Mesenchymal stem cell (in vitro differentiated cells and primary cell): ENCODE measurements around the gene NKD2.

Source experiments
- DNase-seq: peaks from one replicate; pipeline ENCODE4 v3.0.0-alpha.2; 2013
- H2AFZ ChIP-seq: one replicate; pipeline ENCODE4 v1.6.1; 2013; ENCODE audit warnings: low read depth, mild to moderate bottlenecking, control low read depth, inconsistent platforms, low read length, moderate library complexity
- H2AK5ac ChIP-seq: 2 replicates; pipeline ENCODE4 v1.6.1; 2013; ENCODE audit warnings: low read length, moderate library complexity, mild to moderate bottlenecking, inconsistent platforms; ENCODE audit not compliant: severe bottlenecking
- H2BK120ac ChIP-seq: one replicate; pipeline ENCODE4 v1.6.1; 2013; ENCODE audit warnings: low read depth, mild to moderate bottlenecking, inconsistent platforms, low read length, moderate library complexity
- H2BK12ac ChIP-seq, 2 experiments: one replicate each; pipeline ENCODE4 v1.6.1; 2013; ENCODE audit warnings: inconsistent platforms in 2 of 2, low read length in 2 of 2, mild to moderate bottlenecking in 2 of 2, moderate library complexity in 2 of 2, control low read depth in 1 of 2
- H2BK15ac ChIP-seq: one replicate; pipeline ENCODE4 v1.6.1; 2013; ENCODE audit warnings: mild to moderate bottlenecking, low read depth, inconsistent platforms; ENCODE audit not compliant: poor library complexity, severe bottlenecking
- H2BK5ac ChIP-seq: 2 replicates; pipeline ENCODE4 v1.6.1; 2013; ENCODE audit warnings: low read depth, mild to moderate bottlenecking, low read length, control low read depth, inconsistent platforms; ENCODE audit not compliant: poor library complexity, severe bottlenecking
- H3K14ac ChIP-seq, 2 experiments: one replicate each; pipeline ENCODE4 v1.6.1; 2013; ENCODE audit warnings: inconsistent platforms in 2 of 2, low read length in 2 of 2, control low read depth in 1 of 2, mild to moderate bottlenecking in 1 of 2, moderate library complexity in 1 of 2
- H3K18ac ChIP-seq, 2 experiments: one replicate each; pipeline ENCODE4 v1.6.1; 2013; ENCODE audit warnings: inconsistent platforms in 2 of 2, low read length in 2 of 2, control low read depth in 1 of 2, low read depth in 1 of 2, mild to moderate bottlenecking in 1 of 2
- H3K23ac ChIP-seq, 2 experiments: one replicate each; pipeline ENCODE4 v1.6.1; 2013; ENCODE audit warnings: inconsistent platforms in 2 of 2, low read length in 2 of 2, mild to moderate bottlenecking in 2 of 2, moderate library complexity in 2 of 2, control low read depth in 1 of 2
- H3K27ac ChIP-seq: 2 replicates; pipeline ENCODE4 v1.5.1; 2013; ENCODE audit warnings: mild to moderate bottlenecking, moderate library complexity, low read length, control low read depth, inconsistent platforms; ENCODE audit not compliant: poor library complexity, severe bottlenecking
- H3K27me3 ChIP-seq, 2 experiments: 2 replicates each; pipeline versions ENCODE4 v1.6.1 to v1.7.0; 2013; ENCODE audit warnings: low read length in 2 of 2, mild to moderate bottlenecking in 2 of 2, moderate library complexity in 2 of 2, control low read depth in 1 of 2, inconsistent platforms in 1 of 2; ENCODE audit not compliant: control insufficient read depth in 1 of 2, insufficient read depth in 1 of 2
- H3K36me3 ChIP-seq, 2 experiments: 2 replicates each; pipeline versions ENCODE4 v1.6.1 to v1.7.0; 2013; ENCODE audit warnings: low read length in 2 of 2, control low read depth in 1 of 2, inconsistent platforms in 1 of 2, low read depth in 1 of 2, mild to moderate bottlenecking in 1 of 2; ENCODE audit not compliant: insufficient read depth in 2 of 2, control insufficient read depth in 1 of 2
- H3K4ac ChIP-seq, 2 experiments: one replicate each; pipeline ENCODE4 v1.6.1; 2013; ENCODE audit warnings: inconsistent platforms in 2 of 2, low read length in 2 of 2, mild to moderate bottlenecking in 2 of 2, moderate library complexity in 2 of 2, control low read depth in 1 of 2, low read depth in 1 of 2
- H3K4me1 ChIP-seq: 2 replicates; pipeline ENCODE4 v1.6.1; 2013; ENCODE audit warnings: low read depth, low read length, control low read depth; ENCODE audit not compliant: control insufficient read depth, insufficient read depth
- H3K4me2 ChIP-seq: 2 replicates; pipeline ENCODE4 v1.6.1; 2013; ENCODE audit warnings: low read length, mild to moderate bottlenecking, inconsistent platforms; ENCODE audit not compliant: poor library complexity, severe bottlenecking
- H3K4me3 ChIP-seq, 2 experiments: 2 replicates each; pipeline versions ENCODE4 v1.5.1 to v1.7.0; 2013; ENCODE audit warnings: low read length in 2 of 2, mild to moderate bottlenecking in 2 of 2, control low read depth in 1 of 2, low read depth in 1 of 2; ENCODE audit not compliant: insufficient read depth in 1 of 2
- H3K79me1 ChIP-seq: replicated peaks from 2 replicates; pipeline ENCODE4 v1.6.1; 2013; ENCODE audit warnings: mild to moderate bottlenecking, control low read depth, low read length, inconsistent platforms; ENCODE audit not compliant: poor library complexity, severe bottlenecking
- H3K9ac ChIP-seq: 2 replicates; pipeline ENCODE4 v1.7.0; 2013; ENCODE audit warnings: mild to moderate bottlenecking, low read length, moderate library complexity
- H3K9me3 ChIP-seq: 2 replicates; pipeline ENCODE4 v1.7.0; 2013; ENCODE audit warnings: mild to moderate bottlenecking, low read length; ENCODE audit not compliant: control insufficient read depth
- H4K8ac ChIP-seq: one replicate; pipeline ENCODE4 v1.6.1; 2013; ENCODE audit warnings: inconsistent platforms, mild to moderate bottlenecking, low read length, moderate library complexity
- H4K91ac ChIP-seq: one replicate; pipeline ENCODE4 v1.6.1; 2013; ENCODE audit warnings: mild to moderate bottlenecking, low read length, inconsistent platforms
- WGBS: methylation state at CpG from one replicate; pipeline ENCODE4 v1.1.7; 2013; ENCODE audit warnings: mixed read lengths; 5-methylcytosine and 5-hydroxymethylcytosine counted together

NKD2 gene

DNA sequence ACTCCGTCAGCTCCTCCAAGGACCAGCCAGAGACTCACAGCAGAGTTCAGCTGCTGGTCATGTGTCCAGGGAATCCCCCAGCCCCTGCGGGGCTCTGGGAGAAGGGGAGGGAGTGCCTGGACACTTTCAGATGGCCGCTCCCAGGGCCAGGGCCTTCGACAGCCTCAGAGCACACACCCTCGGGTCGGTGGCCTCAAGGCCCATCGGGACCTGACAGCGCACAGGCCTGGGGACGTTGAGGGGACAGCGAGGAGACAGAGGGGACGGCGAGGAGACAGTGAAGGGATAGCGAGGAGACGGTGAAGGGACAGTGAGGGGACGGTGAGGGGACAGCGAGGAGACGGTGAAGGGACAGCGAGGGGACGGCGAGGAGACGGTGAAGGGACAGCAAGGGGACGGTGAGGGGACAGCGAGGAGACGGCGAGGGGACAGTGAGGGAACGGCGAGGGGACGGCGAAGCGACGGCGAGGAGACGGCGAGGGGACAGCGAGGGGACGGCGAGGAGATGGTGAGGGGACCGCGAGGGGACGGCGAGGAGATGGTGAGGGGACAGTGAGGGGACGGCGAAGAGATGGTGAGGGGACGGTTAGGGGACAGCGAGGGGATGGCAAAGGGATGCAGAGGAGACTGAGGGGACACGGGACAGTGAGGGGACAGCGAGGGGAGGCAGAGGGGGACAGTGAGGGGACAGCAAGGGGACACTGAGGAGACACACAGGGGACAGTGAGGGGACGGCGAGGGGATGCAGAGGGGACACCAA lies 56.0 kb downstream of the NKD2 start:
- H3K27me3 ChIP-seq, result no peaks in the 10 kb centered on the region
- no peak overlapping the region for H3K4ac ChIP-seq
- H2BK15ac ChIP-seq, result no peak overlapping the region
- H2AFZ ChIP-seq, result no peak overlapping the region
- H3K36me3 ChIP-seq, result peaks cover 3 to 10% of the 10 kb centered on the region in 2 experiments
- no peak overlapping the region for H3K18ac ChIP-seq
- no peak overlapping the region for H2AK5ac ChIP-seq
- H3K4me1 ChIP-seq, result no peaks in the 10 kb centered on the region
- no peak overlapping the region for H3K9ac ChIP-seq
- no peak overlapping the region for H3K4me3 ChIP-seq
- no peaks in the 10 kb centered on the region for H3K9me3 ChIP-seq
- H2BK120ac ChIP-seq, result no peak overlapping the region
- WGBS, result 90% methylated on average over 49 of the region's 49 CpGs
- H3K27ac ChIP-seq, result no peak overlapping the region
- H4K8ac ChIP-seq, result no peak overlapping the region
- no peak for DNase-seq
- no peak overlapping the region for H3K14ac ChIP-seq
- H2BK12ac ChIP-seq, result no peak overlapping the region
- no peak overlapping the region for H3K4me2 ChIP-seq
- H2BK5ac ChIP-seq, result no peak overlapping the region
- H4K91ac ChIP-seq, result no peak overlapping the region
- no peaks in the 10 kb centered on the region for H3K79me1 ChIP-seq
- H3K23ac ChIP-seq, result no peak overlapping the region

DNA sequence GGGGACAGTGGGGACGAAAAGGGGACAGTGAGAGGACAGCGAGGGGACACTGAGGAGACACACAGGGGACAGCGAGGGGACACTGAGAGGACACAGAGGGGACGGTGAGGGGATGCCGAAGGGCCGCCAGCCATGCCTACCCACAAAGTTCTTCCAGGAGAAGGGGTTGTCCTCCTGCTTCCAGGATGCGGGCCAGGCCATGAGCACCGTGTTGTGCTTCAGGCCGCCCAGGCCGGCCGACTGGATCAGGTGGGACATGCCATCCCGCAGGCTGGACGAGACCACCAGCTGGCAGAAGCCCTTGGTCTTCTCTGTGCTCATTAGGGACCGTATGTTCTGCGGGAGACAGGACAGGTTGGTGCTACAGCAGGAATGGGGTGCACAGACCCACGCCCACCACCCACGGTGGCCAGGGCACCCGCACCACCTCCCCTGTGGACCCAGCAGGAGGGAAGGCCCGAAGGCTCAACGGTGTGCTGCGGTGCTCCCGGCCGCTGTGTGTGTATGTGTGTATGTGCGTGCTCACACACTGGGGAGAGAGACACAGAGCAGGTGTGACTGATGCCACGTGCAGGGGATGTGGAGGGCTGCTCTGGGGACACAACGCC lies 56.6 kb downstream of the NKD2 start:
- no peak overlapping the region for H3K4me2 ChIP-seq
- H3K4me1 ChIP-seq, result no peaks in the 10 kb centered on the region
- no peak overlapping the region for H2BK15ac ChIP-seq
- no peaks in the 10 kb centered on the region for H3K79me1 ChIP-seq
- H2BK5ac ChIP-seq, result no peak overlapping the region
- WGBS, result 95% methylated on average over 26 of the region's 26 CpGs
- H3K36me3 ChIP-seq, result peaks cover 0 to 10% of the 10 kb centered on the region in 2 experiments
- H2AK5ac ChIP-seq, result no peak overlapping the region
- no peak overlapping the region for H3K9ac ChIP-seq
- no peak overlapping the region for H2BK120ac ChIP-seq
- H3K14ac ChIP-seq, result no peak overlapping the region
- DNase-seq, result no peak
- no peak overlapping the region for H3K18ac ChIP-seq
- no peaks in the 10 kb centered on the region for H3K27me3 ChIP-seq
- H3K4ac ChIP-seq, result no peak overlapping the region
- H2BK12ac ChIP-seq, result no peak overlapping the region
- H4K8ac ChIP-seq, result no peak overlapping the region
- H3K4me3 ChIP-seq, result no peak overlapping the region
- no peak overlapping the region for H2AFZ ChIP-seq
- H4K91ac ChIP-seq, result peak overlapping the region; percentile 70
- no peak overlapping the region for H3K23ac ChIP-seq
- H3K27ac ChIP-seq, result no peak overlapping the region
- H3K9me3 ChIP-seq, result no peaks in the 10 kb centered on the region

DNA sequence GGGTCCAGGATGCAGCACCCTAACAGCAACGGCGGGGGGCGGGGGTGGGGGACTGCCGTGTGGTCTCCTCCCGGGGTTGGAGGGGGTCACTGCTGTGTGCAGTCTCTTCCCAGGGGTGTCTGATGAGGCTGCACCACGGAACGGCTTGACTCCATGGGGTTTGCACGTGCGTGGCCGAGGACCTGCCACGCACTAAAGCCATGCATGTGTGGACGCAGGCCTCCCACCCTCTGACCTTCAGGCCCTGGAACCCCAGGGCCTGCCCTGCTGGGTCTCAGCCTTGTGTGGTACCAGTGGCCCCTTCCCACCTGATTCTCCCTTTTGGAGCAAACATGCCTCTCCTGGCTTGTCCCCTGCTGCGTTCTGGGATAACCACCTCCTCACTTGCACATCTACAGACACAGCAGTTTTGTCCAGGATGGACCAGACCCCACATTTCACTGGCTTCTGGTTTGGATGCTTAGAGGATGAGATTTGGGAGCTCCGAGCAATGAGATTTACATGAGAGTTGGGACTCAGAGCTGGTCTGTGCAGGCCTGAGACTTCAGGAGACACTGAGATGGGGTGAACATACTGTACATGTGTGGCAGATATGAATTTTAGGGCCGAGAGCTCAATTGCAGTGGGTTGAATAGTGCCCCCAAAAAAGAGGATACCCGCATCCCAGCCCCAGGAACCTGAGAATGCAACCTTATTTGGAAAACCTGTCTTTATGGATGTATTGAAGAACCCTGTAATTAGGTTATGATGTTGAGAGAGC lies 57.5 kb downstream of the NKD2 start:
- Histone ChIP-seq H2BK5ac (no peak overlapping the region), H3K4me2 (no peak overlapping the region), H3K79me1 (no peaks in the 10 kb centered on the region), H4K8ac (no peak overlapping the region), H3K18ac (no peak overlapping the region), H2BK120ac (no peak overlapping the region), H3K9ac (no peak overlapping the region), H2AK5ac (no peak overlapping the region), H3K4me3 (no peak overlapping the region), H3K23ac (no peak overlapping the region), H2AFZ (no peak overlapping the region), H3K14ac (no peak overlapping the region), H3K27me3 (no peaks in the 10 kb centered on the region), H3K36me3 (peaks cover 0 to 10% of the 10 kb centered on the region in 2 experiments), H2BK15ac (no peak overlapping the region), H4K91ac (no peak overlapping the region), H2BK12ac (no peak overlapping the region), H3K4me1 (no peaks in the 10 kb centered on the region), H3K27ac (no peak overlapping the region), H3K4ac (no peak overlapping the region), H3K9me3 (no peaks in the 10 kb centered on the region)
- 95% methylated on average over 15 of the region's 16 CpGs for WGBS
- DNase-seq, result no peak

DNA sequence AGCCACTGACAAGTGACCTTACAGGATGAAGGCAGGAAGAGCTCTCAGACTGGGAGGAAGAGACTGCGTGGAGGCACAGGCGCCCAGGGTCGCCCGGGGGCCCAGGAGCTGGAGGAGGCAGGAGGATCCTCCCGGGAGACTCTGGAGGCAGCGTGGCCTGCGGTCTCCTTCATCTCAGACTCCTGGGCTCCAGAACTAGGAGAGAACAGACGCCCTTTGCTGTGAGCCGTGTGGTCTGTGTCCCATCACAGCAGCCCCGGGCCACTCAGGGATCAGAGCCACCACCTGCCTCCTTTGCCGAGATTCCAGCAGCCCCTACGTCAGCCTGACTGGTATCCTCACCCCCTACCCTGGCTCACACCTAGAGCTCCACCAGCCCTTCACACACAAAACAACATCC lies 58.1 kb downstream of the NKD2 start:
- Histone ChIP-seq H2BK120ac (no peak overlapping the region), H3K9me3 (no peaks in the 10 kb centered on the region), H3K27me3 (no peaks in the 10 kb centered on the region), H3K36me3 (peaks cover 0 to 10% of the 10 kb centered on the region in 2 experiments), H3K9ac (no peak overlapping the region), H3K4me3 (no peak overlapping the region), H4K8ac (no peak overlapping the region), H3K4me1 (no peaks in the 10 kb centered on the region), H3K14ac (no peak overlapping the region), H2BK5ac (no peak overlapping the region), H3K4ac (no peak overlapping the region), H3K23ac (no peak overlapping the region), H4K91ac (no peak overlapping the region), H3K4me2 (no peak overlapping the region), H3K79me1 (no peaks in the 10 kb centered on the region), H2AK5ac (no peak overlapping the region), H2BK12ac (no peak overlapping the region), H2AFZ (no peak overlapping the region), H3K18ac (no peak overlapping the region), H3K27ac (no peak overlapping the region), H2BK15ac (no peak overlapping the region)
- no peak for DNase-seq
- WGBS, result 85% methylated on average over 12 of the region's 12 CpGs
